Measurements from ENCODE around the gene P2RY13.

The P2RY13 gene

DNA sequence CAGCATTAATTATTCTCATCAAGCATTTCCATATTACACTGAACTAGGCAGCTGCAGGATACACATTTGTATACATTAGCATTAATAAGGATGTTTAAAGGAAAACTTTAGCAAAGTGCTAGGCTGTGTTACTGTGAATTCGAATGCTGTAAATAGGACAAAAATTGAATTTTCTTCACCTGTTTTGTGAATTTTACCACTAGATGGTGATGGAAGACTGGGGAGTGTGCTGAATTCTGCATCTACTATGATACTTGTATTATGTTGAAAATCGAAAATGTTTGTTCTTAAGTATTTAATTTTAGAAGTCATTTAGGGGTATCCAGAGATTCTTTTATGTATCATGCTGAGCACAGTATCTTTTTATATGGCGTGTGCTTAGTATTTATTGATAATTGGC is 38.7 kb downstream of the P2RY13 start:
- no peaks in the 10 kb centered on the region for H3K27me3 ChIP-seq (ENCODE audit: insufficient read depth, low read length, poor library complexity, severe bottlenecking)
- H3K4me1 ChIP-seq (ENCODE audit: insufficient read depth, low read length, poor library complexity, severe bottlenecking): no peaks in the 10 kb centered on the region
- H3K9me3 ChIP-seq (ENCODE audit: insufficient read depth, low read depth, low read length): no peaks in the 10 kb centered on the region
- no peak overlapping the region for H3K9ac ChIP-seq (ENCODE audit: low read depth, low read length, poor library complexity, severe bottlenecking)
- no peaks in the 10 kb centered on the region for H3K79me2 ChIP-seq (ENCODE audit: insufficient read depth, low read length)
- H3K4me2 ChIP-seq (ENCODE audit: low read depth, low read length, poor library complexity, severe bottlenecking): no peak overlapping the region
- TF ChIP-seq CTCF (conservative IDR thresholded peaks at IDR 0.05; ENCODE audit: low read length): peak; percentile 55
- no peak for TF ChIP-seq EZH2phosphoT487 (IDR thresholded peaks at IDR 0.05; ENCODE audit: borderline replicate concordance)
- H4K20me1 ChIP-seq (ENCODE audit: insufficient read depth, low read length, poor library complexity, severe bottlenecking): no peaks in the 10 kb centered on the region
- H3K9me2 ChIP-seq (replicated peaks; ENCODE audit: low read depth, low read length): no peaks in the 10 kb centered on the region
- H2AFZ ChIP-seq (ENCODE audit: low read length): no peak overlapping the region
- H3K36me3 ChIP-seq (ENCODE audit: insufficient read depth, low read length): peaks cover 16% of the 10 kb centered on the region
- no peak overlapping the region for H3K4me3 ChIP-seq (ENCODE audit: low read length, poor library complexity, severe bottlenecking)
- H3F3A ChIP-seq (ENCODE audit: low read depth): no peaks in the 10 kb centered on the region

DNA sequence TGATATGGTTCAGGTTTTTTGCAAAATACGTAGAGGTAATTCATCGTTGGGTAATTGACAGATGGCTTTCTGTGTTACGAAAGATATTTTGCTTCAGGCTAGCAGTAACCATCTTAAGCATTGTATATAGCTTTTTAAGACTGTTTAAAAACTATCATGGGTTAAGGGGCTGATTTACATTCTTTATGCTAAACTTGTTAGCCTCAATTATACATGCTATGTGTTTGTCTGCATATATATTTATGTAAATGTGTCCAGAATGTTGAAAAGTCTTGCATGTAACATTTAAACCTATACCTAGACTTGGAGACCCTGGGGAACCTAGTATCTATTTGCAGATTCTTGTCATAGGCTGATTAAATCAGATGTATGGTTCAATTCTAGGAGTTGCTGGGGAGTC is 39.9 kb downstream of the P2RY13 start:
- H3K36me3 ChIP-seq (ENCODE audit: insufficient read depth, low read length): peaks cover 10% of the 10 kb centered on the region
- TF ChIP-seq EZH2phosphoT487 (IDR thresholded peaks at IDR 0.05; ENCODE audit: borderline replicate concordance): no peak
- TF ChIP-seq CTCF (conservative IDR thresholded peaks at IDR 0.05; ENCODE audit: low read length): no peak
- no peak overlapping the region for H3K9ac ChIP-seq (ENCODE audit: low read depth, low read length, poor library complexity, severe bottlenecking)
- no peaks in the 10 kb centered on the region for H4K20me1 ChIP-seq (ENCODE audit: insufficient read depth, low read length, poor library complexity, severe bottlenecking)
- H3K4me2 ChIP-seq (ENCODE audit: low read depth, low read length, poor library complexity, severe bottlenecking): no peak overlapping the region
- no peaks in the 10 kb centered on the region for H3K9me3 ChIP-seq (ENCODE audit: insufficient read depth, low read depth, low read length)
- H3K4me3 ChIP-seq (ENCODE audit: low read length, poor library complexity, severe bottlenecking): no peak overlapping the region
- H3K4me1 ChIP-seq (ENCODE audit: insufficient read depth, low read length, poor library complexity, severe bottlenecking): no peaks in the 10 kb centered on the region
- no peaks in the 10 kb centered on the region for H3K9me2 ChIP-seq (replicated peaks; ENCODE audit: low read depth, low read length)
- H3K27me3 ChIP-seq (ENCODE audit: insufficient read depth, low read length, poor library complexity, severe bottlenecking): no peaks in the 10 kb centered on the region
- H3F3A ChIP-seq (ENCODE audit: low read depth): no peaks in the 10 kb centered on the region
- H2AFZ ChIP-seq (ENCODE audit: low read length): no peak overlapping the region
- no peaks in the 10 kb centered on the region for H3K79me2 ChIP-seq (ENCODE audit: insufficient read depth, low read length)

DNA sequence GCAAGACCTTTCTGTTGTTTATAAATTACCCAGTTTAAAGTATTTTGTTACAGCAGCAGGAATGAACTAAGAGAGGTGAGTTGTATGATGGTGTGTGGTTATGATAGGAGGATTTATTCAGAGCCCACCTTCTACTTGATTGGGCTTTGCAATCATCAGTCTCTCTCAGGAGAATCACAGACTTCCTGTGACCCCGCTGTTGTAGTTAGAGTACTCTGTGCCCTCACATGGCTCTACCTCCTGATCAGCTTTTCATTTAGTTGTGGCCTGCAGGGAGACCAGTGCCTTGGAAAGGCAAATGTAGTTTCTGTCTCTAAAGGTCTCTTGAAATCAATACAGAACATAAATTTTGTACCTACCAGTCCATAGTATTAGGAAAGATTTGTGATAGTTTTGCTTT is 43.4 kb downstream of the P2RY13 start:
- H3K9me2 ChIP-seq (replicated peaks; ENCODE audit: low read depth, low read length): no peaks in the 10 kb centered on the region
- H3F3A ChIP-seq (ENCODE audit: low read depth): no peaks in the 10 kb centered on the region
- H3K36me3 ChIP-seq (ENCODE audit: insufficient read depth, low read length): no peaks in the 10 kb centered on the region
- H3K4me2 ChIP-seq (ENCODE audit: low read depth, low read length, poor library complexity, severe bottlenecking): no peak overlapping the region
- no peak overlapping the region for H3K9ac ChIP-seq (ENCODE audit: low read depth, low read length, poor library complexity, severe bottlenecking)
- H3K4me1 ChIP-seq (ENCODE audit: insufficient read depth, low read length, poor library complexity, severe bottlenecking): peaks cover 8% of the 10 kb centered on the region
- no peak overlapping the region for H2AFZ ChIP-seq (ENCODE audit: low read length)
- no peaks in the 10 kb centered on the region for H3K9me3 ChIP-seq (ENCODE audit: insufficient read depth, low read depth, low read length)
- TF ChIP-seq EZH2phosphoT487 (IDR thresholded peaks at IDR 0.05; ENCODE audit: borderline replicate concordance) (no peak), CTCF (conservative IDR thresholded peaks at IDR 0.05; ENCODE audit: low read length) (no peak)
- no peaks in the 10 kb centered on the region for H4K20me1 ChIP-seq (ENCODE audit: insufficient read depth, low read length, poor library complexity, severe bottlenecking)
- no peaks in the 10 kb centered on the region for H3K79me2 ChIP-seq (ENCODE audit: insufficient read depth, low read length)
- no peak overlapping the region for H3K4me3 ChIP-seq (ENCODE audit: low read length, poor library complexity, severe bottlenecking)
- no peaks in the 10 kb centered on the region for H3K27me3 ChIP-seq (ENCODE audit: insufficient read depth, low read length, poor library complexity, severe bottlenecking)
